Measurements from ENCODE around the gene TMEM108.

The TMEM108 gene

GRCh38 chr3:133136114-133137041, 98.2 kb downstream of the TMEM108 start:
- DNase-seq (ENCODE audit: low read depth) = peak; percentile 78
- TF ChIP-seq CTCF (IDR thresholded peaks at IDR 0.05; ENCODE audit: insufficient read depth, low read depth, low read length, missing control alignments) = no peak
- no peak overlapping the region for H3K4me3 ChIP-seq (ENCODE audit: low read depth, low read length)

GRCh38 chr3:133137042-133137996, 99.1 kb downstream of the TMEM108 start:
- TF ChIP-seq CTCF (IDR thresholded peaks at IDR 0.05; ENCODE audit: insufficient read depth, low read depth, low read length, missing control alignments) = no peak
- no peak for DNase-seq (ENCODE audit: low read depth)
- H3K4me3 ChIP-seq (ENCODE audit: low read depth, low read length) = no peak overlapping the region

- no peak overlapping the region for H3K4me3 ChIP-seq (ENCODE audit: low read depth, low read length)
- no peak for TF ChIP-seq CTCF (IDR thresholded peaks at IDR 0.05; ENCODE audit: insufficient read depth, low read depth, low read length, missing control alignments)
- DNase-seq (ENCODE audit: low read depth) = peak; percentile 72
Observed at GRCh38 chr3:133138017-133138416, 99.8 kb downstream of the TMEM108 start.

GRCh38 chr3:133152056-133152455, 113.9 kb downstream of the TMEM108 start:
- no peak for TF ChIP-seq CTCF (IDR thresholded peaks at IDR 0.05; ENCODE audit: insufficient read depth, low read depth, low read length, missing control alignments)
- DNase-seq (ENCODE audit: low read depth) = no peak
- H3K4me3 ChIP-seq (ENCODE audit: low read depth, low read length) = no peak overlapping the region

GRCh38 chr3:133152681-133153220, 114.6 kb downstream of the TMEM108 start:
- no peak overlapping the region for H3K4me3 ChIP-seq (ENCODE audit: low read depth, low read length)
- TF ChIP-seq CTCF (IDR thresholded peaks at IDR 0.05; ENCODE audit: insufficient read depth, low read depth, low read length, missing control alignments) = no peak
- no peak for DNase-seq (ENCODE audit: low read depth)

- no peak for DNase-seq (ENCODE audit: low read depth)
- no peak for TF ChIP-seq CTCF (IDR thresholded peaks at IDR 0.05; ENCODE audit: insufficient read depth, low read depth, low read length, missing control alignments)
- no peak overlapping the region for H3K4me3 ChIP-seq (ENCODE audit: low read depth, low read length)
Observed at GRCh38 chr3:133153382-133153781, 115.2 kb downstream of the TMEM108 start.
